Measurements from ENCODE around the gene DIS3.
"Not testable (repeated sequence)": the region's sequence is repeated elsewhere in the genome, so short reads cannot be mapped to it uniquely, and the experiment has no call there.

The DIS3 gene

GRCh38 chr13:72726726-72727416 lies 54.8 kb downstream of the DIS3 start:
- peak overlapping the region; percentile 87 for H3K4me3 ChIP-seq (ENCODE audit: low read depth, low read length)
- no peak for DNase-seq (ENCODE audit: low read depth, low spot score)
- ChIA-PET CTCF (no interaction called here), POLR2A (no interaction called here)
- TF ChIP-seq CTCF (IDR thresholded peaks at IDR 0.05; ENCODE audit: insufficient read depth, low read length, missing control alignments) = no peak

GRCh38 chr13:72726185-72726584 lies 55.5 kb downstream of the DIS3 start:
- POLR2A ChIA-PET; CTCF ChIA-PET; DNase-seq (ENCODE audit: low read depth, low spot score): not testable (repeated sequence)
- H3K4me3 ChIP-seq (ENCODE audit: low read depth, low read length) = peak overlapping the region; percentile 87

GRCh38 chr13:72716776-72717175 lies 64.9 kb downstream of the DIS3 start:
- no peak for TF ChIP-seq CTCF (IDR thresholded peaks at IDR 0.05; ENCODE audit: insufficient read depth, low read length, missing control alignments)
- ChIA-PET POLR2A (no interaction called here), CTCF (no interaction called here)
- no peak for DNase-seq (ENCODE audit: low read depth, low spot score)
- H3K4me3 ChIP-seq (ENCODE audit: low read depth, low read length) = no peak overlapping the region

Data from AG04449 (cell line).